Tibial nerve (tissue), 4 donors: Measurements from ENCODE around the gene PAQR6. TPM values are rescaled to one million over a fixed set of nuclear protein-coding genes. Genes with fewer than 3 reads are reported as not detected.

Experiments
- DNase-seq, 2 donors: peaks; one replicate each; pipeline ENCODE4 v3.0.0-alpha.2; 2019; ENCODE audit warnings: low spot score in 2 of 2
- H3K27ac ChIP-seq, 4 donors: fragments of 200-600 bp; sonication (generic) in 3 of 4; one replicate each; pipeline ENCODE4 v1.5.1; 2017 to 2019; ENCODE audit warnings: mild to moderate bottlenecking in 1 of 4
- H3K27me3 ChIP-seq, 2 donors: fragments of 200-600 bp; sonication (generic) in 1 of 2; one replicate each; pipeline versions ENCODE4 v1.5.1 to v1.6.0; 2017 to 2019
- H3K36me3 ChIP-seq, 3 donors: fragments of 200-600 bp; sonication (generic); one replicate each; pipeline ENCODE4 v1.5.1; 2018 to 2019
- H3K4me1 ChIP-seq, 4 donors: fragments of 200-600 bp; sonication (generic) in 3 of 4; one replicate each; pipeline ENCODE4 v1.5.1; 2017 to 2019
- H3K4me3 ChIP-seq, 4 donors: fragments of 200-600 bp; sonication (generic) in 3 of 4; one replicate each; pipeline ENCODE4 v1.5.1; 2017 to 2019; ENCODE audit warnings: mild to moderate bottlenecking in 1 of 4, moderate library complexity in 1 of 4
- H3K9me3 ChIP-seq, 4 donors: fragments of 200-600 bp; sonication (generic) in 3 of 4; one replicate each; pipeline ENCODE4 v1.5.1; 2017 to 2019
- EP300 ChIP-seq, 2 donors: sonication (generic); formaldehyde crosslinking; IDR thresholded peaks; one replicate each; pipeline ENCODE4 v1.6.1; 2017; ENCODE audit warnings: antibody characterized with exemption in 2 of 2, mild to moderate bottlenecking in 1 of 2
- POLR2A ChIP-seq, 2 donors: fragments of 450-650 bp; IDR thresholded peaks; one replicate each; pipeline ENCODE4 v1.6.1; 2017; ENCODE audit warnings: antibody characterized with exemption in 2 of 2, mild to moderate bottlenecking in 2 of 2, moderate library complexity in 2 of 2
- WGBS, 2 donors: methylation state at CpG; one replicate each; pipeline ENCODE4 v1.1.5; 2018; 5-methylcytosine and 5-hydroxymethylcytosine counted together
- total RNA-seq, 4 donors: library from RNA; depleted of rRNA; stranded (reverse); fragments of >200 nt; gene quantifications; one replicate each; pipeline ENCODE4 v1.1.0, GENCODE V29; 2016
- TF ChIP-seq, protein P1 (sequence below), 5 experiments: fragments of 200-600 bp in 3 of 5; fragments of 450-650 bp in 2 of 5; sonication (generic) in 3 of 5; IDR thresholded peaks; one replicate each; pipeline ENCODE4 v1.5.1; 2016 to 2019; ENCODE audit warnings: antibody characterized with exemption in 5 of 5, mild to moderate bottlenecking in 3 of 5, moderate library complexity in 2 of 5

PAQR6 gene
- total RNA-seq, 4 donors from 2014 or later, result 26.4 to 44.6 (median 31.2) TPM

DNA sequence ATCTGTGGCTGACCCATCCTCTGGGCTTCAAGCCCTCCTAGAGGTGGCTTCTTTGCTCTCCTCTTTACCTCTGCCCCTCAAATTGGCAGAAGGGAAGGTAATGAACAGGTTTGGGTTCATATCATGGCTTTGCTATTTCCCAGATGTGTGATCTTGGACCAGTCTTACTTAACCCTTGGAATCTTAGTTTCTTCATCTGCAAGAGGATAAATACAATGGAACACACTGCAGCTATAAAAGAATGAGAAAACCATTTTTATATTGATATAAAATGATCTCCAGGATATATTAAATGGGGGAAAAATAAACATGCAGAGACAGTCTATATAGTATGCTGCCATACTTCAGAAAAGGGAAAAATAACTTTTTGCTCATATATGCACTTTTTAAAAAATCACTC is 42.0 kb upstream of the PAQR6 start:
- H3K27me3 ChIP-seq, result no peaks in the 10 kb centered on the region
- TF ChIP-seq, protein P1, sequence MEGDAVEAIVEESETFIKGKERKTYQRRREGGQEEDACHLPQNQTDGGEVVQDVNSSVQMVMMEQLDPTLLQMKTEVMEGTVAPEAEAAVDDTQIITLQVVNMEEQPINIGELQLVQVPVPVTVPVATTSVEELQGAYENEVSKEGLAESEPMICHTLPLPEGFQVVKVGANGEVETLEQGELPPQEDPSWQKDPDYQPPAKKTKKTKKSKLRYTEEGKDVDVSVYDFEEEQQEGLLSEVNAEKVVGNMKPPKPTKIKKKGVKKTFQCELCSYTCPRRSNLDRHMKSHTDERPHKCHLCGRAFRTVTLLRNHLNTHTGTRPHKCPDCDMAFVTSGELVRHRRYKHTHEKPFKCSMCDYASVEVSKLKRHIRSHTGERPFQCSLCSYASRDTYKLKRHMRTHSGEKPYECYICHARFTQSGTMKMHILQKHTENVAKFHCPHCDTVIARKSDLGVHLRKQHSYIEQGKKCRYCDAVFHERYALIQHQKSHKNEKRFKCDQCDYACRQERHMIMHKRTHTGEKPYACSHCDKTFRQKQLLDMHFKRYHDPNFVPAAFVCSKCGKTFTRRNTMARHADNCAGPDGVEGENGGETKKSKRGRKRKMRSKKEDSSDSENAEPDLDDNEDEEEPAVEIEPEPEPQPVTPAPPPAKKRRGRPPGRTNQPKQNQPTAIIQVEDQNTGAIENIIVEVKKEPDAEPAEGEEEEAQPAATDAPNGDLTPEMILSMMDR (IDR thresholded peaks at IDR 0.05), result no peak
- no peak for TF ChIP-seq EP300 (IDR thresholded peaks at IDR 0.05)
- TF ChIP-seq POLR2A (IDR thresholded peaks at IDR 0.05), result no peak
- no peak for DNase-seq
- no peak overlapping the region for H3K27ac ChIP-seq
- H3K9me3 ChIP-seq, result no peaks in the 10 kb centered on the region
- H3K4me1 ChIP-seq, result peaks cover 0 to 33% (median 15%) of the 10 kb centered on the region in 4 donors
- H3K4me3 ChIP-seq, result no peak overlapping the region
- peaks cover 0 to 46% (median 0%) of the 10 kb centered on the region in 3 donors for H3K36me3 ChIP-seq

DNA sequence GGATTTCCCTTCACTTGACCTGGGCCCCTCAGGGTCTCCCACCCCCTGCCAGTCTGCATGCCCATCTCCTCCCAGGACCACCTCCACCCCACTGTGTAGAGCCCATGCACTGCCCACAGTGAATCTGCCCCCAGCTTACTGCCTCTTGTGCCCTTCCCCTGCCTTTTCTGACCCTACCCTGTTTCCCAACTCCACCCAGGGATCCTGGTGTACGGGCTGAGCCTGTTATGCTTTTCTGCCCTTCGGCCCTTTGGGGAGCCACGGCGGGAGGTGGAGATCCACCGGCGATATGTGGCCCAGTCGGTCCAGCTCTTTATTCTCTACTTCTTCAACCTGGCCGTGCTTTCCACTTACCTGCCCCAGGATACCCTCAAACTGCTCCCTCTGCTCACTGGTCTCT is 38.2 kb upstream of the PAQR6 start:
- 87 to 94% methylated on average over 8 of the region's 8 CpGs for WGBS, 2 donors

DNA sequence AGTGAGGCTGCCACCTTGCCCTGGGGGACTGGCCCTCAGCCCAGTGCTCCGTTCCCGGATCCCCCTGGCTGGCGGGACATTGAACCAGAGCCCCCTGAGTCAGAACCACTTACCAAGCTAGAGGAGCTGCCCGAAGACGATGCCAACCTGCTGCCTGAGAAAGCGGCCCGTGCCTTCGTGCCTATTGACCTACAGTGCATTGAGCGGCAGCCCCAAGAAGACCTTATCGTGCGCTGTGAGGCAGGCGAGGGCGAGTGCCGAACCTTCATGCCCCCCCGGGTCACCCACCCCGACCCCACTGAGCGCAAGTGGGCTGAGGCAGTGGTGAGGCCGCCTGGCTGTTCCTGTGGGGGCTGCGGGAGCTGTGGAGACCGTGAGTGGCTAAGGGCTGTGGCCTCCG is 37.6 kb upstream of the PAQR6 start:
- DNase-seq, result no peak
- Histone ChIP-seq H3K4me3 (no peak overlapping the region), H3K36me3 (peaks cover 0 to 28% (median 0%) of the 10 kb centered on the region in 3 donors), H3K9me3 (no peaks in the 10 kb centered on the region), H3K4me1 (peaks cover 0 to 31% (median 16%) of the 10 kb centered on the region in 4 donors), H3K27ac (no peak overlapping the region), H3K27me3 (no peaks in the 10 kb centered on the region)
- 94 to 96% methylated on average over 8 to 21 of the region's 21 CpGs for WGBS, 2 donors
- TF ChIP-seq, protein P1 (IDR thresholded peaks at IDR 0.05), result no peak
- TF ChIP-seq POLR2A (IDR thresholded peaks at IDR 0.05), result no peak
- no peak for TF ChIP-seq EP300 (IDR thresholded peaks at IDR 0.05)

More for the DNA sequence above, 38.2 kb upstream of the PAQR6 start:
- H3K4me1 ChIP-seq, result peaks cover 0 to 31% (median 16%) of the 10 kb centered on the region in 4 donors
- no peak for DNase-seq
- no peaks in the 10 kb centered on the region for H3K9me3 ChIP-seq
- peaks cover 0 to 28% (median 0%) of the 10 kb centered on the region in 3 donors for H3K36me3 ChIP-seq
- no peaks in the 10 kb centered on the region for H3K27me3 ChIP-seq
- TF ChIP-seq POLR2A (IDR thresholded peaks at IDR 0.05), result no peak
- no peak for TF ChIP-seq EP300 (IDR thresholded peaks at IDR 0.05)
- no peak overlapping the region for H3K4me3 ChIP-seq
- no peak overlapping the region for H3K27ac ChIP-seq

DNA sequence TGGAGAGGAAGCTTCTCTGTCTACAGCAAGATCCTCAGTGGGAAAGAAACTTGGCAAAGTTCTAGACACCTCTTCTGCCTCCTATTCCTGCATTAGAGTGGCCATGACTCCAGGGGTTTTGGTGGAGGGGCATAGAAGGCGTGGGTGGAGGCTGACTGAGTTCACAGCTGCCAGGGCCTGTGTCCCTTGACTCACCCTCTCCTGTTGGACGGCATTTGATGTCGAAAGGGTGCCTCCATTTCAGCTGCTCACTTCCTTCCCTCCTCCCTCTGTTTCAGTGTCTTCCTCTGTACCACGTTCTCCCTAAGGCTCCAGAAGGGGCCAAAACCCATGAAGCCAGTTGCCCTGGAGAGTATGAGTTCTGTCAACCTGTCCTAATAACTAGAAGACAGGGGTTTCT is 36.9 kb upstream of the PAQR6 start:
- no peak for DNase-seq
- Histone ChIP-seq H3K9me3 (no peaks in the 10 kb centered on the region), H3K4me3 (no peak overlapping the region), H3K36me3 (peaks cover 0 to 28% (median 0%) of the 10 kb centered on the region in 3 donors), H3K4me1 (peaks cover 0 to 36% (median 16%) of the 10 kb centered on the region in 4 donors), H3K27me3 (no peaks in the 10 kb centered on the region), H3K27ac (no peak overlapping the region)
- WGBS, 2 donors, result 65 to 76% methylated on average over 4 of the region's 4 CpGs
- TF ChIP-seq, protein P1 (IDR thresholded peaks at IDR 0.05), result no peak
- no peak for TF ChIP-seq EP300 (IDR thresholded peaks at IDR 0.05)
- TF ChIP-seq POLR2A (IDR thresholded peaks at IDR 0.05), result no peak

DNA sequence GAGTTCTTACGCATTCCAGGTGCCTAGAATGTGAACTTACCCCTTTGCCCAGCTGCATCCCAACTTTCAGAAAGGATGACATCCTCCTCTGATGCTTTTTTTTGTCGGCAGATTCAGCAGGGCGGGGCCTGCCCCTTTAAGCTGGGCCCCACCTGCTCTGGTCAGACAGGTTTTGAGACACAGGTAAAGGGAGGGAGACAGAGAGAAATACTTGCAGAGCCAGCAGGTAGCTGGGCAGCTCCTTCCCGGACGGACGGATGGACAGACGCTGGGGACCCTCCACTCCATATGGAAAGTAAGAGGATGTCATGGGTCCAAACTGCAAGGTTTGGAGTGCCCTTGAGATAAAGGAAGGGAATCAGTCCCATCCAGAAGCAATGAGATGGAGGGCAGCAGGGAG is 36.3 kb upstream of the PAQR6 start, which contains the start of gene TMEM79:
TMEM79 (plus strand) TSS at position 214 of the 400 bp plus-strand sequence. CDS start 902 bp downstream, outside the sequence.
- no peaks in the 10 kb centered on the region for H3K27me3 ChIP-seq
- TF ChIP-seq, protein P1 (IDR thresholded peaks at IDR 0.05), result no peak
- no peak for TF ChIP-seq EP300 (IDR thresholded peaks at IDR 0.05)
- no peak for TF ChIP-seq POLR2A (IDR thresholded peaks at IDR 0.05)
- H3K27ac ChIP-seq, result peak within 1 kb of the TSS in 2 of 4 donors; percentile 88 to 92

More for the DNA sequence above, 36.3 kb upstream of the PAQR6 start, which contains the start of gene TMEM79:
- WGBS, 2 donors, result 86 to 94% methylated on average over 7 of the region's 7 CpGs
- H3K4me3 ChIP-seq, result peak within 1 kb of the TSS; percentile 65 to 94 (median 78)
- no peaks in the 10 kb centered on the region for H3K9me3 ChIP-seq
- H3K36me3 ChIP-seq, result peaks cover 0 to 25% (median 0%) of the 10 kb centered on the region in 3 donors
- DNase-seq, result no peak
- peaks cover 0 to 42% (median 16%) of the 10 kb centered on the region in 4 donors for H3K4me1 ChIP-seq
